ENCODE results near the gene RFPL2.

RFPL2 gene

GRCh38 chr22:32204856-32205722 lies at the start of gene RFPL2:
TSS of gene RFPL2 (minus strand) at chr22:32205073. CDS start at chr22:32202451, 2,622 bp downstream.
- DNase-seq: no peak

GRCh38 chr22:32249231-32249630 lies 44.4 kb upstream of the RFPL2 start:
- DNase-seq: no peak

DNA sequence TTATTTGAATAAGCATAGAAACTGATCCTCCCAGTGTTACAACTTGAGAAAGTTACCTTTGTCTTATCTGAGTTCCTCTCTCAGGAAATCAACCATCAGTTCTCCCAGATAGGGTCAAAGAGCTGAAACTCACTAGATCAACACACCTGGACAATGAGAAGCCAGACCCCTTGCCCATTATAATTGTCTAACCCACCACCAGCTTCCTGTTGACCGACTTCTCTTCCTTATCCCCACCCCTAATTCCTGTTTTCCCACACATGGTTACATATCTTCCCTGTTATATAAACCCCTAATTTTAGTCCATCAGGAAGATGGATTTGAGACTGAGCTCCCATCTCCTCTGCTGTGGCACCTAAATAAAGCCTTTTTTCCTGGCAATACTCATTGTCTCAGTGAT lies 43.4 kb upstream of the RFPL2 start:
- no peak for DNase-seq

- no peak for DNase-seq
These were observed 41.3 kb upstream of the RFPL2 start for GRCh38 chr22:32246166-32246565.

- no peak for DNase-seq
These were observed 40.2 kb upstream of the RFPL2 start for GRCh38 chr22:32245042-32245441.

DNA sequence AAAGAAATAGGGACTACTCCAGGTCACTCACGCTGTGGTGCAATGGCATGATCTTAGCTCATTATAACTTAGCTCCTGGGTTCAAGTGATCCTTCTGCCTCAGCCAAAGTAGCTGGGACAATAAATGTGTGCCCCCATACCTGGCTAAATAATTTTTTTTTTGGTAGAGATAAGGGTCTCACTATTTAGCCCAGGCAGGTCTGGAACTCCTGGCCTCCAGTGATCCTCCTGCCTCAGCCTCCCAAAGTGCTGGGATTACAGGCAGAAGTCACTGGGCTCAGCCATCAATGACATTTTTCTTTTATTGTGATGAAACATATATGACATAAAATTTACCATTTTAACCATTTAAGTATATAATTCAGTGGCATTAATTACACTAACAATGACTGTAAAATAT lies 39.7 kb upstream of the RFPL2 start:
- DNase-seq: no peak

GRCh38 chr22:32240461-32240860 lies 35.6 kb upstream of the RFPL2 start:
- no peak for DNase-seq

GRCh38 chr22:32237906-32238305 lies 33.0 kb upstream of the RFPL2 start:
- no peak for DNase-seq

DNA sequence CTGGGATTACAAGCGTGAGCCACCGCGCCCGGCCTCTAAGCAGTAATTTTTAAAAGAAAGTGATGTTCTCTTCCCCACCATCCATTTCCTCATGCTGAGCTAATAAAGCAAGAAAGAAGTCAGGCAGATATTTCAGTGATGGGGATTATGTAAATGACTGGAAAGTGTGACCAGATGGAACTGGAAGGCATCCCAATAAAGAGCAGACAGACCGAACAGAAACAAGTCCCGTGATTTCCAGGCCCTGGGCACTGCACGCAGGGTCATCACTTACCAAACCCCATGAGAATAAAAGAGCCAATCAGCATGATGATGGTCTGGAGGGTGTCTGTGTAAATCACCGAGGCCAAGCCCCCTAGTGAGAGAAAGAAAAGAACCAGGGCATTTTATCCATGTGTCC lies 32.1 kb upstream of the RFPL2 start:
- DNase-seq: no peak

DNA sequence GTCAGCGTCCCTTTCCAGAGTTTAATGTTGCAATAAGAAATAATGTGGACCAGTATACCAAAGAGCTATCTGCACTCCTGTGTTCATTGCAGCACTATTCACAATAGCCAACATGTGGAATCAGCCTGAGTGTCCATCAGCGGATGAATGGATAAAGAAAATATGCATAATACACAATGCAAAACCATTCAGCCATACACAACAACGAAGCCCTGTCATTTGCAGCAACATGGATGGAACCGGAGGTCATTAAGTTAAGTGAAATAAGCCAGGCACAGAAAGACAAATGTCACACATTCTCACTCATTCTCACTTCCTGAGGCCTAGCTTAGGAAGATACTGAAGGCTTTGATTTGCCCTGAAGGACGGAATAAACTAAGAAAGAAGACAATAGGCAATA lies 28.2 kb upstream of the RFPL2 start:
- no peak for DNase-seq

GRCh38 chr22:32232191-32232830 lies 27.4 kb upstream of the RFPL2 start:
- no peak for DNase-seq

- no peak for DNase-seq
These were observed 21.6 kb upstream of the RFPL2 start for GRCh38 chr22:32226326-32227104.

DNA sequence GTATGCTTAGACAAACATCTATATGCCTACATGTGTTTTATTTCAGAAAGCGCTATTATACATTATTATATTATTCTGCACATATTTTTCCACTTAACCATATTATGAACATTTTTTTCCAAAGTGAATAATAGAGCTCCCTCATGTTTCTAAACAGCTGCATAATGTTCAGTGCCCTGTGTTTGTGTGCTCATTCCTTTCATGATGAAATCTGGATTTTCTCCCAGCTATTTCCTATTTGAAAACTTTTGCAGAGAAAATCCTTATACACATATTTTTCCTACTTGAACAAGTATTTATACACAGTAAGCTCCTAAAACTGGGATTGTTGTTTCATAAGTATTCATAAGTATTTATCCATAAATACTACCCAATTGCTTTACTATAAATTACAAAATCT lies 18.1 kb upstream of the RFPL2 start:
- no peak for DNase-seq

GRCh38 chr22:32219026-32219425 lies 14.2 kb upstream of the RFPL2 start:
- DNase-seq: no peak

- no peak for DNase-seq
These were observed 13.6 kb upstream of the RFPL2 start for GRCh38 chr22:32218470-32218869.

GRCh38 chr22:32217465-32217864 lies 12.6 kb upstream of the RFPL2 start:
- DNase-seq: no peak

DNA sequence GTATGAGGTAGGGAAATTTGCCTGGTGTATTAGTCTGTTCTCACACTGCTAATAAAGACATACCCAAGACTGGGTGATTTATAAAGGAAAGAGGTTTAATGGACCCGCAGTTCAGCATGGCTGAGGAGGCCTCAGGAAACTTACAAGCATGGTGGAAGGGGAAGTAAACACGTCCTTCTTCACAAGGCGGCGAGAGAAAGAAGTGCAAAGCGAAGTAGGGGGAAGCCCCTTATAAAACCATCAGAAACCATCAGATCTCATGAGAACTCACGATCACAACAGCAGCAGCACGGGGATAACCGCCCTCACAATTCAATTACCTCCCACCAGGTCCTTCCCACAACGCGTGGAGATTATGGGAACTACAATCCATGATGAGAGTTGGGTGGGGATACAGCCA lies 12.0 kb upstream of the RFPL2 start:
- DNase-seq: no peak

DNA sequence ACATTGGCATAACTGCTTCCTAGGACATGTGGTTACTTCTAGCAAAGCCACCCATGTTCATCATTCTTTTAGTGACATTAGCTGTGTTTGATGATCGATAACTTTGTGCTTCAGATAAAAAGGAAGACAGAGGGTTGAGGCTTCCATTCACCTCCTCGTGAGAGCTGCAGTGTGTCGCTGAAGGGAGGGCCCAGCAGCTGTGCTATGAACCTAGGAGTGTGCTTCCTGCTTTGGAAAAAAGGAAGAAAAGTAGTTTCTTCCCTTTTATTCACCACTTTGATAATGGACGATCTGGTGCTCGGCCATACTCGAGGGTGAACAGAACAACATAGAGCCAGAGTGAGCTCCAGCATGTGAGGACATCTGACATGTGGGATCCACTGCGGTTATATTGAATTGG lies 6.1 kb upstream of the RFPL2 start:
- no peak for DNase-seq

DNA sequence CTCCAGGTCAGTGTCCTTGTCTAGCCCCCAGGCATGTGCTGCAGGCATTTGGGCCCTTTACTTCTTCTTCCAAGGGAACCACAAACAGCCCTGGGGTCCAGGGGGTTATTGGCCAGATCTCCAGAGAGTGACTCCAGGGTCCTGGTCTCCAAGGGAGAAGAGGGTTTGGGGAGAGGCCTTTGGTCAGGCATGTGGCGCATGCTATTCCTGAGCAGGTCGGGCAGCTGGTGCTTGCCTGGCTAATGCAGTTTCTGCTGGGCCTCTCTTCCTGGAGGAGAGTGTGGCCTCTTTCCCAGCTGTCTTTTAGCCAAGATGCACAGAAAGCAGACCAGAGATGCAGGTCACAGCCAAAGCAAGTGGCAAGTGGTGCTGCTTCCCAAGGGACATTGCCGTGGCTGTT lies 3.8 kb upstream of the RFPL2 start:
- no peak for DNase-seq

GRCh38 chr22:32207971-32208480 lies 3.2 kb upstream of the RFPL2 start:
- DNase-seq: no peak

GRCh38 chr22:32206774-32207758 lies 2.2 kb upstream of the RFPL2 start:
- DNase-seq: no peak

Measured in KG1 (cell line).